A549 (cell line): Measurements from ENCODE around the gene ARRDC3.

Experiments used
- CBX2 ChIP-seq: fragments of 200-600 bp; sonication (generic); IDR thresholded peaks from 2 replicates; pipeline ENCODE4 v1.6.1; 2016; ENCODE audit warnings: low read depth, mild to moderate bottlenecking, borderline replicate concordance
- EP300 ChIP-seq, 2 experiments: fragments of >200 bp; sonication (Bioruptor Twin); formaldehyde crosslinking; IDR thresholded peaks; 2 replicates in 1 of 2; 3 replicates in 1 of 2; pipeline ENCODE4 v1.6.1; 2016 to 2017
- FOSL2 ChIP-seq, 2 experiments: fragments of 450-650 bp in 1 of 2; fragments of >200 bp in 1 of 2; sonication (Bioruptor Twin) in 1 of 2; formaldehyde crosslinking; IDR thresholded peaks; 2 replicates each; pipeline versions ENCODE4 v1.5.0 to v1.6.1; 2016 to 2020; ENCODE audit warnings: mild to moderate bottlenecking in 1 of 2, moderate library complexity in 1 of 2
- JUN ChIP-seq, 2 experiments: fragments of >200 bp; sonication (Bioruptor Twin); formaldehyde crosslinking; IDR thresholded peaks; 2 replicates in 1 of 2; 3 replicates in 1 of 2; pipeline ENCODE4 v1.6.1; 2016 to 2017
- MAZ ChIP-seq: fragments of 150-350 bp; IDR thresholded peaks from 2 replicates; pipeline ENCODE4 v1.6.1; 2014; ENCODE audit warnings: antibody characterized with exemption, low read depth, low read length, borderline replicate concordance
- MYC ChIP-seq: IDR thresholded peaks from 2 replicates; pipeline ENCODE4 v1.6.1; 2012; ENCODE audit warnings: mild to moderate bottlenecking, inconsistent platforms, low read length, improper control_type of control experiment, borderline replicate concordance
- NR3C1 ChIP-seq: fragments of >200 bp; sonication (Bioruptor Twin); formaldehyde crosslinking; IDR thresholded peaks from 3 replicates; pipeline ENCODE4 v1.6.1; 2017
- POLR2A ChIP-seq: IDR thresholded peaks from 2 replicates; pipeline ENCODE4 v1.6.1; 2012; ENCODE audit warnings: mild to moderate bottlenecking, low read length
- POLR2AphosphoS2 ChIP-seq: conservative IDR thresholded peaks from 2 replicates; pipeline ENCODE4 v1.6.1; 2012; ENCODE audit warnings: low read length, improper control_type of control experiment, inconsistent platforms
- RCOR1 ChIP-seq: fragments of 150-350 bp; IDR thresholded peaks from 2 replicates; pipeline ENCODE4 v1.6.1; 2014; ENCODE audit warnings: antibody characterized with exemption, low read length, low read depth
- USF2 ChIP-seq: fragments of 450-650 bp; IDR thresholded peaks from 2 replicates; pipeline ENCODE4 v1.6.1; 2014; ENCODE audit warnings: antibody characterized with exemption
- TF ChIP-seq, protein P1 (sequence below): fragments of >200 bp; sonication (Bioruptor Twin); formaldehyde crosslinking; IDR thresholded peaks from 3 replicates; pipeline ENCODE4 v1.6.1; 2016
- TF ChIP-seq, protein P2 (sequence below): fragments of >200 bp; sonication (Bioruptor Twin); formaldehyde crosslinking; IDR thresholded peaks from 3 replicates; pipeline ENCODE4 v1.5.1; 2016

DNA sequence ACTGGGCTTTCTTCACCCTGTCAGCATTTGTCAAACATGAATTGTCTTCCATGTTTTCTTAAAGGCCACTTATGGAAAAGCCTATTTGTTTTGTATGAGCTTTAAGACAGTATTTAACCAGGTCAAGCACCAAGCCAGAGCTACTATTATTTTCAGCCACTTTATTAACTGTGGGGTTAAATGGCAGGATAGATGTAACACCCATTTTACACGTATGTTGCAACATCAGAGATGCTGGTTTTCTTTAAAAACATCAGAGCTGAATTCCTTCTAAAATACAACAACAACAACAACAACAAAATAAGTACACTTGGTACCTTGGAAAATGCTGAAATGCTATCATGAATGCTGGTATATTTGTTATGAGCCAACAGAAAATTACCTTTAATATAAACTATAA is 13.6 kb downstream of the ARRDC3 start:
- no peak for TF ChIP-seq POLR2AphosphoS2
- no peak for TF ChIP-seq POLR2A
- TF ChIP-seq, protein P1, sequence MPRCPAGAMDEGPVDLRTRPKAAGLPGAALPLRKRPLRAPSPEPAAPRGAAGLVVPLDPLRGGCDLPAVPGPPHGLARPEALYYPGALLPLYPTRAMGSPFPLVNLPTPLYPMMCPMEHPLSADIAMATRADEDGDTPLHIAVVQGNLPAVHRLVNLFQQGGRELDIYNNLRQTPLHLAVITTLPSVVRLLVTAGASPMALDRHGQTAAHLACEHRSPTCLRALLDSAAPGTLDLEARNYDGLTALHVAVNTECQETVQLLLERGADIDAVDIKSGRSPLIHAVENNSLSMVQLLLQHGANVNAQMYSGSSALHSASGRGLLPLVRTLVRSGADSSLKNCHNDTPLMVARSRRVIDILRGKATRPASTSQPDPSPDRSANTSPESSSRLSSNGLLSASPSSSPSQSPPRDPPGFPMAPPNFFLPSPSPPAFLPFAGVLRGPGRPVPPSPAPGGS = no peak
- no peak for TF ChIP-seq EP300 (IDR thresholded peaks at IDR 0.05)
- no peak for TF ChIP-seq RCOR1
- TF ChIP-seq MYC = no peak
- TF ChIP-seq, protein P2, sequence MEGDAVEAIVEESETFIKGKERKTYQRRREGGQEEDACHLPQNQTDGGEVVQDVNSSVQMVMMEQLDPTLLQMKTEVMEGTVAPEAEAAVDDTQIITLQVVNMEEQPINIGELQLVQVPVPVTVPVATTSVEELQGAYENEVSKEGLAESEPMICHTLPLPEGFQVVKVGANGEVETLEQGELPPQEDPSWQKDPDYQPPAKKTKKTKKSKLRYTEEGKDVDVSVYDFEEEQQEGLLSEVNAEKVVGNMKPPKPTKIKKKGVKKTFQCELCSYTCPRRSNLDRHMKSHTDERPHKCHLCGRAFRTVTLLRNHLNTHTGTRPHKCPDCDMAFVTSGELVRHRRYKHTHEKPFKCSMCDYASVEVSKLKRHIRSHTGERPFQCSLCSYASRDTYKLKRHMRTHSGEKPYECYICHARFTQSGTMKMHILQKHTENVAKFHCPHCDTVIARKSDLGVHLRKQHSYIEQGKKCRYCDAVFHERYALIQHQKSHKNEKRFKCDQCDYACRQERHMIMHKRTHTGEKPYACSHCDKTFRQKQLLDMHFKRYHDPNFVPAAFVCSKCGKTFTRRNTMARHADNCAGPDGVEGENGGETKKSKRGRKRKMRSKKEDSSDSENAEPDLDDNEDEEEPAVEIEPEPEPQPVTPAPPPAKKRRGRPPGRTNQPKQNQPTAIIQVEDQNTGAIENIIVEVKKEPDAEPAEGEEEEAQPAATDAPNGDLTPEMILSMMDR = no peak
- TF ChIP-seq JUN (IDR thresholded peaks at IDR 0.05) = no peak
- TF ChIP-seq USF2 = no peak
- TF ChIP-seq FOSL2 (IDR thresholded peaks at IDR 0.05) = no peak
- no peak for TF ChIP-seq FOSL2 (CRISPR knock-in tag; IDR thresholded peaks at IDR 0.05)
- TF ChIP-seq MAZ = no peak
- TF ChIP-seq CBX2 = no peak
- TF ChIP-seq NR3C1 = no peak
